Heart left ventricle (tissue), 13 donors: Measurements from ENCODE around the gene LYRM4.

Experiments
- CTCF ChIP-seq, 12 donors: fragments of 200-600 bp; sonication (generic) in 4 of 12; IDR thresholded peaks; one replicate each; pipeline versions ENCODE4 v1.5.0 to v1.8.0; 2018 to 2022; ENCODE audit warnings: antibody characterized with exemption in 12 of 12, mild to moderate bottlenecking in 5 of 12
- POLR2A ChIP-seq, 2 donors: fragments of 450-650 bp; IDR thresholded peaks; one replicate each; pipeline ENCODE4 v1.6.1; 2017; ENCODE audit warnings: antibody characterized with exemption in 2 of 2, mild to moderate bottlenecking in 2 of 2, moderate library complexity in 2 of 2
- donor health status: ischemic (EF 13 %, LVEDD 7.1; RV severe dilation, severe dysfunction).
- donor health status: DM: no; HTN: yes; CAD: no.
- donor health status: DM: no; HTN: no; CAD: no.
- donor health status: ischemic (EF 25% LVEDD 6.9; RV normal size, moderate dysfunction).
- donor health status: ischemic (EF 25% LVEDD 5.7; RV mildly dilated, moderate dysfunction).
- donor health status: ischemic (EF 35%, LVEDD 5.7; RV mildly dilated, moderate dysfunction).
- donor health status: nonischemic (EF 11% LVEDD 7.7; RV severe dilation, severe dysfunction).
- donor health status: DM: yes; HTN: yes; CAD: no.
- donor health status: PGD.
- donor health status: ischemic (EF 29% LVEDD 5.4; RV normal size, mild dysfunction).
- donor health status: nonischemic (EF 23%, LVEDD 6.1; RV moderate dilation, normal function).

- no peak for TF ChIP-seq CTCF (IDR thresholded peaks at IDR 0.05)
- TF ChIP-seq POLR2A (IDR thresholded peaks at IDR 0.05) = no peak
Observed at GRCh38 chr6:5091210-5092069, 169.3 kb downstream of the LYRM4 start.
